Liver (tissue), 3 donors: ENCODE measurements around the gene SLC38A3.

Experiments used
- ATF3 ChIP-seq: IDR thresholded peaks from 2 replicates; pipeline ENCODE4 v1.6.1; 2016; ENCODE audit warnings: antibody characterized with exemption
- CTCF ChIP-seq: fragments of 150-350 bp; IDR thresholded peaks from 2 replicates; pipeline ENCODE4 v1.5.1; 2017; ENCODE audit warnings: improper control_type of control experiment, low read depth, low read length; ENCODE audit not compliant: missing input control
- FOXA1 ChIP-seq: IDR thresholded peaks from 2 replicates; pipeline ENCODE4 v1.6.1; 2016; ENCODE audit warnings: antibody characterized with exemption
- GABPA ChIP-seq, 2 donors: IDR thresholded peaks in 1 of 2; conservative IDR thresholded peaks in 1 of 2; 2 replicates each; pipeline ENCODE4 v1.6.1; 2016; ENCODE audit warnings: antibody characterized with exemption in 2 of 2, mild to moderate bottlenecking in 1 of 2, moderate library complexity in 1 of 2
- HNF4G ChIP-seq: IDR thresholded peaks from 2 replicates; pipeline ENCODE4 v1.6.1; 2016; ENCODE audit warnings: antibody characterized with exemption
- MAX ChIP-seq: IDR thresholded peaks from 2 replicates; pipeline ENCODE4 v1.6.1; 2016; ENCODE audit warnings: antibody characterized with exemption
- RAD21 ChIP-seq, 2 donors: IDR thresholded peaks; 2 replicates each; pipeline ENCODE4 v1.6.1; 2016; ENCODE audit warnings: antibody characterized with exemption in 2 of 2, mild to moderate bottlenecking in 2 of 2
- REST ChIP-seq: IDR thresholded peaks from 2 replicates; pipeline ENCODE4 v1.6.1; 2016; ENCODE audit warnings: antibody characterized with exemption, mild to moderate bottlenecking
- RXRA ChIP-seq, 2 donors: IDR thresholded peaks; 2 replicates each; pipeline ENCODE4 v1.6.1; 2017 to 2018; ENCODE audit warnings: antibody characterized with exemption in 2 of 2, mild to moderate bottlenecking in 1 of 2
- TAF1 ChIP-seq: conservative IDR thresholded peaks from 2 replicates; pipeline ENCODE4 v1.6.1; 2016; ENCODE audit warnings: antibody characterized with exemption, mild to moderate bottlenecking
- donor health status: healthy.
- donor health status: healthy.

GRCh38 chr3:50264383-50264963, 59.4 kb downstream of the SLC38A3 start:
- TF ChIP-seq CTCF: no peak
- no peak for TF ChIP-seq ATF3
- no peak for TF ChIP-seq TAF1
- TF ChIP-seq REST: no peak
- no peak for TF ChIP-seq HNF4G
- no peak for TF ChIP-seq RAD21 (IDR thresholded peaks at IDR 0.05)
- no peak for TF ChIP-seq FOXA1
- TF ChIP-seq MAX: no peak
- no peak for TF ChIP-seq GABPA (IDR thresholded peaks at IDR 0.05 in 1 of 2, conservative IDR thresholded peaks at IDR 0.05 in 1 of 2)
- no peak for TF ChIP-seq RXRA (IDR thresholded peaks at IDR 0.05)
